GM21723 (cell line): ENCODE measurements around the gene HOXB6.

Experiments
- ATAC-seq: cut with Tn5 transposase; IDR thresholded peaks from one replicate; pipeline ENCODE4 v1.9.1; 2021; ENCODE audit warnings: mild to moderate bottlenecking, moderate library complexity; ENCODE audit not compliant: unreplicated experiment

The HOXB6 gene

DNA sequence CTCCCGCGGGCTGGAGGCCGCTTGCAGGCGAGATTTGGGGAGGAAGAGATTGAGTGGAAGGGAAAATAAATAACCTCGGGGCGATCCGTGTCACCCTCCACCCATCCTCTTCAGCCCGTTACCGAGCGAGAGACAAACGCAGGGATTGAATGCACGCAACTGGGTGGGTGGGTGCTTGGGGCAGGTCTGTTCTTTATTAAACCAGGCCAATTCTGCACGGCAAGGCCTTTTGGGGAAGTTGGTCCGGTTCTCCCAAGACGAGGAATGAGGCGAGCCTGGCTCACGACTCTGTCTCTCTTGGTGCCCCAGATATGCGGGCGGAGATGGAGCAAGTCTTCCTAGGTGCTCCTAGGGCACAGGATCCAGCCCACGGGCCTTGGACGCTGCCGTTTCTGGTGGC is 6.4 kb upstream of the HOXB6 start:
- ATAC-seq, result no peak

DNA sequence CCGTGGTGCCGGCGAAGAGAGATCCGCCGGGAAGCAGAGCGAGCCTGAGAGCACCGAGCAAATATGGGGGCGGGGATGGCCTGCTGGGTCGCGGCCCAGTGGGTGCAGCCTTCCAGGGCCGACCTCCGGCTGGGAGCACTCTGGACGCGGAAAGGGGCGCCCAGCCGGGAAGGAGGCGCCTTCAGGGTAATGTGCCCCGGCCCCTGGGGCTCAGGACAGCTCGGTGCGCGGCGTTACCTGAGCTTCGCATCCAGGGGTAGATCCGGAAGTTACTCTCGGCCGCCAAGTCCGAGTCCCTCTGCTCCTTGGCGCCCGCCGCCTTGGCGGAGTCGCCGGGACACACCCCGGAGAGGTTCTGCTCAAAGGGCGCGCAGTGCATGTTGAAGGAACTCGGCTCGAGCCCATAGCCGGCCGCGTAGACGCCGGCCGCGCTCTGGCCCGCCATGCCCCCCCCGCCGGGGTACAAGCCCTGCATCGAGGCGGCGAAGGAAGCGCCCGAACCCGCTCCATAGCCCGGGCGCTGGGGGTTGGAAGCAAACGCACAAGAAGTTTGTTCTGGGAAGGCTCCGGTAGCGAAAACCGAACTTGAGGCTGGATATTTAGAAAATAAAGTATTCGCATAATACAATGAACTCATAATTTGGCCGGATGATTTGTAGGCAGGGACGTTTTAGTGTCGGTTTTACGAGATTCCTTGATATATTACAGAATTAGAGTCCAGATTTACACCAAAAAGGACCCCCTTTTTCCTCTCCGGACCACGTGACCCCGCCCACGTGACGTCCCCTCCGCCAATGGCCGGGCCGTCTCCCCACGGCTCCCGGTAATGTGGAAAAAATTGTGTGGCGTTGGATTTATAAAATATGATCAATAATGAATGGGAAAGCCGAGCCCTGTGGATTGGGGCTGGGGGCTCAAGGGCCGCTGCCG is 5.8 kb upstream of the HOXB6 start, which contains the start of gene HOXB7:
Gene HOXB7, minus strand, starts transcription at position 736 of the 930 bp plus-strand sequence. Its CDS starts 99 bp downstream, at position 637.
- no peak for ATAC-seq

GRCh38 chr17:48609759-48610281 is 5.0 kb upstream of the HOXB6 start:
- ATAC-seq, result no peak

DNA sequence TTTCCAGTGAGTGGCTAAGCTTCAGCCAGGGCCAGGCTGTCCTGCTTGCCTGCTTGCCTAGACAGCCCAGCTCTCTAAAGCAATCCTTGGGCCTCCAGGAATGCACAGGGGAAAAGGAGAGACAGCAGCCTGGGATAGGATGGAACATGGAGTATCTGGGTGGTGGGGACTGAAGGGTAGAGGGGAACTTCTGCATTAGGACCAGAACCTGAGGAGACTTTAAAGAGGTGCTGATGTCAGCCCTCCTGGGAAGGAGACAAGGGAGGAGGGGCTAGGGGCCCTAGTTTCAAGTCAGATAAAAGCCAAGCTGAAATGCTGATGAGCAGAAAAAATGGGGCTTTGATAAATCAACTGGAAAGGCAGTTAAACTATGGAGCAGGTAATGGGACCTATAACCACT is 4.2 kb upstream of the HOXB6 start:
- ATAC-seq, result no peak

DNA sequence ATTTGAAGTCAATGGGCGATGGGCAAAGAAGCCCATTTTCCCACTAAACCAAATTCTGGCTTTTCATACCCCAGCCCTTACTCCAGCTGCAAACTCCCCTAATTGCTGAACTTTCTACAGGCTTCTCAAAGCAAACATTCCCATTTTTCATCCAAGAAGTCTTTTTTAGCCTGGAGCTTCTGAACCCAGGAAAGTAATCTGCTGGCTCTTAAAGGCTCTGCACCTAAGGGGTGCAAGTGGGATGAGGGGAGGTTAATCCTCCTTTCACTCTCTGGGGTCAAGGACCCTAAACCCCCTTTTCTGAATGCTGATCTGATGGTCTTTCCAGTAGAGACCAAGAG is 3.7 kb upstream of the HOXB6 start:
- no peak for ATAC-seq

GRCh38 chr17:48606892-48607614 is 2.3 kb upstream of the HOXB6 start:
- ATAC-seq, result no peak

GRCh38 chr17:48605991-48606891 is 1.5 kb upstream of the HOXB6 start:
- ATAC-seq, result no peak

GRCh38 chr17:48605409-48605919 is 678 bp upstream of the HOXB6 start:
- no peak for ATAC-seq

DNA sequence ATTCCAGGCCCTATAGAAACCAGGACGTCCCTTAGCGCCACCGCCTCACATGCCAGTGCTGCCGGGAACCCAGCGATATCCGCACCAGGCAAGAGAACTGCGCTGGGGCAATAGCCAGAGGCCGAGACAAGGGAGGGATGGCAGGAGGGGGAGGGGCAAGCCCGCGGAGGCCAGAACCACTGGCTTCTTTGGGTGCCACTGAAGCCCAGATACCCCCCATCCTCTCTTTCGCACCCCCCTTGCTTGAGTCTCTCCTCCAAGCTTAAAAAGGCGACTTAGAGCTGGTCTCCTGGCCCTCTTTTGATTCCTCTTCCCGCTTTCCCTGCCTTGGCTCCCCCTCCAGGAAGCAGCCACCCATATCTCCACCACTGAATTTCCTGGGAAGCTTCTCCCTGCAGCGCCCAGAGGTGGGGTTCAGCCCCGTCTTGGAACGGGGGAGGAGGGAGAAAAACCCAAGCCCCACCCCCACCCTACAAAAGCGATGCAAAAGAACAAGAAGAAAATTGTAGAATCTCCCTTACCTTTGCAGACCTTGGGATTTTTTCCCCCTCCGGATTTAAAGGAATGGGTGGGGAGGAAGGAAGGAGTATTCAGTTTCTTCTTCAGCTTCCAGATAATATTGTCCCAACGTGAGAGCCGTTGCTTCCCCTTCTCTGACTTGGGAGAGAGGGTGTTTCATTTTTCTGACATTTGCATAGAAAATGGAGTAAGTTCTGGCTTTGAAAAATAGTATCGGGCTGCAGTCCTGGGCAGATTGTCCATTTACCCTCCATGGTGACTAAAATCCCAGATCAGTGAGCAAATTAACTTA is 622 bp downstream of the HOXB6 start:
- no peak for ATAC-seq

- ATAC-seq, result no peak
Measured at GRCh38 chr17:48601539-48602425, 3.0 kb downstream of the HOXB6 start.

GRCh38 chr17:48601207-48601538 is 3.6 kb downstream of the HOXB6 start:
- ATAC-seq, result no peak

DNA sequence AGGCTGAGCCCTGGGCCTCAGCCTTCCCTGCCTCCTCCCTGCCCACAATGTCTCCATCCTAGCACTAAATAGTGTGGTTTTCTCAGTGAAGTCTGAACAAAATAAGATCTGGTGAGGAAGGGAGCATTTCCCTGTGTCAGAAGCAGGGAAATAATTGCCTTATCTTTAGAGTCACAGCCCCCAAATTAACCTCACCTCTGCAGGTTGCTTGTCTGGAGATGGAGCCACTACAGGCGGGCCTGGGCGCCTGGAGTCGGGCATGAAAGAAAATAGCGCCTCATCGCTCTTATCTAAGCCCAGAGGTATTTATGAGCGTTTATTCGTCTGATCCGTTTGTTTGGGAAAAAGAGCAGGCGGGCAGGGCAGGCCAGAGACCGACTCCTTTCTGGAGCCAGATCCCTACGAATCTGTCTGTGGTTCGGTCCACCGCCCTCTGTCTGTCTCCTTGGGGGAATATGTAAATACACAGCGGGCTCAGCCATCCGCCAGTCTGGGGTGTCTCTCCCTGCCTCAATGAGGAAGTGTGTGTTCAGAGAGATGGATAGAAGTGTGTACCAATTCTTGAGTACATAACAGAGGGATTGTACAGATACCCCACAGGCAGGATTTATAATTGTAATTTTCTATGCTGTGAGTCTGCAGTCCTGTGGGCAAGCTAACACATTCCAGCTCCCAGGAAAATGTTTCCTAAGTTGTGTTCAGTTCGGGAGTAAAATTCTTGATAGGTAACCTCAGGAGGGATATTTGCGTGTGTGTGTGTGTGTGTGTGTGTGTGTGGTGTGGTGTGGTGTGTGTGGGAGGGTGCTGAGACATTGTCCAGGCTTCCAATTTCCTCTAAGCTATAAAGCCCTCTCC is 4.3 kb downstream of the HOXB6 start:
- ATAC-seq, result no peak

DNA sequence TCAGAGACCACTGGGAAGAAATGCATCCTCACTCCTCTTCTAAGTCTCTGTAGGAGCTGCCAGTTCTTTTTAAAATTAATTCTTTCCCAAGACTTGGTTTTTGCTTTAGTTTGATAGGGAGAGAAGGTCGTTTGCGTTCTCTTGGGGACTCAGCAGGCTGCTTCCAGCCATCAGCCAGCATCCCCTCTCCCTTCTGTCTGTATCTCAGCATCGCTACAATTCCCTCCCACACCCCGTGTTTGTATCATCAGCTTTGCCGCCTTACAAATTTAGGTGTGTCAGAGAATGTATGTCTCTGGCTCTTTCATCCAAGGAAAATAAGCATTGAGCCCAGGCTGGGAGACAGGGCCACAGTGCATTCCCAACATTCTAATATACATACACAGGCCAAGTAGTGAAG is 5.4 kb downstream of the HOXB6 start:
- ATAC-seq, result no peak

- ATAC-seq, result no peak
Measured at GRCh38 chr17:48598736-48599135, 6.0 kb downstream of the HOXB6 start.

DNA sequence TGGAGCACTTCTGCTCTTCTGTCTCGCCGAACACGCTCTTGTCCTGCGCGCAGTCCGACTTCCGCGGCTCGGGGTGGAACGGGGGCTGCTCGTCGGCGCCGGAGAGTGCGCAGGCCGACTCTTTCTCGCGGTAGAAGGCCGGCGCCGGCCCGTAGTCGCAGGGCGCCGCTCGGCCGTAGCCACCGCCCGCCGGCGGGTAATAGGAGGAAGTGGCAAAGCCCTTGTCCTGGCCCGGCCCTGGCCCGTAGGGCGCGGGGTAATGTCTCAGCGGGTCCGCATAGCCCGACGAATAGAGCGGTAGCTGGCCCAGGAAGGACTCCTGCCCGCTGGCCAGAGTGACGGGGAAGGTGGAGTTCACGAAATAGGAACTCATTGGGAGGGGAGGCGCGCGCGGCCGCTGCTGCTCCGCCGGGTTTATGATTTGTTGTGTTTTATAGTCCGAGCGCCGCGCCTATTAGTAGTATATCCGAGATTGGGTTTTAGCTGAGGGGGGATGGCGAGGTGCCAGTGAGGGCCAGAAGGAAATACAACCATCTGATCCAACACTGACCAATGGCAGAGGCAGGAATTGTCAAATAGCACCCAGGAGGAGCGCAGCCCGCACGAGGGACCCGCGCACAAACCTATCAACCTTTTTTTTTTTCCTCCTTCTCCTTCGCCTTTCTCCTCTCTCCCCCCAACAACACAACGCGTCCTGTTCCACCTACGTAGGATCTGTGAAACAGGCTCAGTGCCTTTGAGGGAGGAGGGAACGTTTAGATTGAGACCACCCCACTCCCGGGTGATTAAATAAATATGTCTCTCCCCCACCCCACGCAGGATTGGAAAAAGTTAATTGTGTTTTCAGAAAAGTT is 6.8 kb downstream of the HOXB6 start:
- ATAC-seq, result no peak

DNA sequence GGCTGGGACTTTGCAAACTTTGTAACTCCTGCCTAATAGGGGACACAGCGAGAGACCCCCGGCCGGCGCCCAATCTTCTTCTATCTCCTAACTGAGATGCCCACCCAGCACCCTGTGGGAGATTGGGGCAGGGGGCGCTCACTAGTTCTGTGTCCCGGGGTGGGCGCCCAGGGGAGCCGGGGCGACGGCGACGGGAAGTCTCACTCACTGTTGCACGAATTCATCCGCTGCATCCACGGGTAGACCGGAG is 7.3 kb downstream of the HOXB6 start:
- ATAC-seq, result no peak

DNA sequence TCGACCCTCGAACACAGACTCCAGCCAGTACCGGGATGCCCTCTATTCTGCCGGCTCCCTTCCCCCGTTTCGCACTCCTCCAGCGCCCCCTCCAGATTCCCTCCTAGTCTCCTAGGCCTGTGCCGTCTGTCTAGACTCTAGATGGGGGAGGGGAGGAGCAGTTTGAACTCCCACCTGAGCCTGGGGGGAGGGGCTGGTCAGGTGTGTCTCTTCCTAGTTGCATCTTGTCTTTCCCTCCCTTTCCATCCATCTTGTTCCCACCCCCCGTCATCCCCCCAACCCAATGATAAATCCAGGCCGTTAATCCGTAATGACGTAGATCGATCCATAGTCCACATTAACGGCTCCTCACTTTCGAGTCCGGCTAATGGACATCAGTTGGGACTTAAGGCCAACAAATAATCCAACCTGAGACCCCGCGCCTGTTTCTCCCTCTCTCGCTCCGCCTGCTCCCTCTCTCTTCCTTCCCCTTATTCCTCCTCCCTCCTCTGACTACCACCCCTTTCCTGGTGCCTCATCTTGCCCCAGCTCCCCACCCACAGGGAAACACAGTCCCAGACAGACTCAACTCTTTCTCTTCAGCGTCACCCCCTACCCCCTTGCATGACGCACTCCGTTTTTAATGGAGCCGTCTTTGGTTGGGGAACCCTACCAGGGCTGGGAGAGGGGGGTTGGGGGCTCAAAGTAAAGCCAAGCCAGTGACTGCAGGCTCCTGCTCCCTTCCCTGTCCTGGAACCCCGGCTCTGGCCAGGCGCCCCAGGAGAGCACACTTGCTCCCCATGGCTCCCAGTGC is 7.9 kb downstream of the HOXB6 start:
- no peak for ATAC-seq
